Measurements from ENCODE around the gene MIDN.

MIDN gene

DNA sequence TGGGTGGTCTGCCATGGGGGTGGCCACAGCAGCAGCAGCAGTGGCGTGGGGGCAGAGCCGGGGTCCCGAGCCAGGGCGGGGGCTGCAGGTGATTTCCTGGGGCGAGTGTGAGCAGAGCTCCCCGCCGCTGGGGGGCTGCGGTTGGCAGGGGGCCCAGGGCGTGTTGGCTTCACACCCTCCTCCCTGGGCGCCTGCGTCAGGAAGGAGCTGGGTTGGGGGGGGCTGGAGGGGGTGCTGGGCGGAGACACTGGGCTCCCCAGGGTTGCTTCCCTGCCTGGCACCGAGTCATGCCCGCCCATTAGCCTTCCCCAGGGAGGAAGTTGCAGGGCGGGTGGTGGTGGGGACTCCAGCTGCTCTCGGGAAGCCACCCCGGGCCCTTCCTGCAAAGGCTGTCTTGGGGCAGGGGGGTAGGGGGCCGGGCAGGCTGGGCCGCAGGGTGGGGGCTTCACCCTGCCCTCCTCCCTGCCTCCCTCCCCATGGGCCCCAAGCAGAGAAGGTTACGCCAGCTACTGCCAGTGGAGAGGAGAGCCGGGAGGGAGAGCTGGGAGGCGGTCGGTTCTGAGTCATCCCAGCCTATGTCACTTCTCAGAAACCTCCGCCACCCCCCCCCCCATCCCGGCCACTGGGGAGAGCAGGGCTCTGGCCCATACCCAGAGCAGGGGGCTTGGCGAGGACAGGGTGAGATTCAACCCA is 4.6 kb downstream of the MIDN start:
- H2BK5ac ChIP-seq (ENCODE audit: low read length), result no peak overlapping the region
- WGBS, 2 donors (ENCODE audit: extremely low coverage in 2 of 2, insufficient read length in 2 of 2, insufficient replicate concordance in 1 of 2), result no CpG with 5 or more reads among the region's 26 CpGs
- peak overlapping the region; percentile 37 for H2AK5ac ChIP-seq (ENCODE audit: low read depth, low read length)
- H2AFZ ChIP-seq (ENCODE audit: low read length), result no peak overlapping the region
- H4K8ac ChIP-seq (ENCODE audit: low read depth, low read length), result no peak overlapping the region
- DNase-seq (ENCODE audit: low spot score), result no peak
- H2BK15ac ChIP-seq (ENCODE audit: low read length), result no peak overlapping the region
- H2BK12ac ChIP-seq (ENCODE audit: low read length), result no peak overlapping the region
- peaks cover 52 to 67% of the 10 kb centered on the region in 2 donors for H3K36me3 ChIP-seq (replicated peaks in 1 of 2; ENCODE audit: control insufficient read depth in 2 of 2, insufficient read depth in 2 of 2, low read length in 2 of 2)
- H3K27me3 ChIP-seq (ENCODE audit: control insufficient read depth in 3 of 3, insufficient read depth in 3 of 3, low read depth in 1 of 3, low read length in 3 of 3), result no peaks in the 10 kb centered on the region
- peaks cover 29% of the 10 kb centered on the region for H3K79me1 ChIP-seq (ENCODE audit: low read depth, low read length)
- H3K4ac ChIP-seq (ENCODE audit: low read length), result no peak overlapping the region
- no peak overlapping the region for H3K14ac ChIP-seq (ENCODE audit: low read length)
- H3K18ac ChIP-seq (ENCODE audit: low read length), result peak overlapping the region; percentile 85
- no peak overlapping the region for H3K9ac ChIP-seq (ENCODE audit: low read depth, low read length, poor library complexity)
- H3K4me3 ChIP-seq (ENCODE audit: low read length in 2 of 2), result peak overlapping the region; percentile 61 to 98
- no peak overlapping the region for H2BK120ac ChIP-seq (ENCODE audit: low read depth, low read length)
- peak overlapping the region; percentile 87 for H3K4me2 ChIP-seq (ENCODE audit: insufficient read depth, low read length, poor library complexity, severe bottlenecking)
- peak overlapping the region; percentile 49 for H3K27ac ChIP-seq (replicated peaks; ENCODE audit: low read length)
- H3K23ac ChIP-seq (ENCODE audit: low read depth, low read length, poor library complexity), result peak overlapping the region; percentile 31
- no peaks in the 10 kb centered on the region for H3K9me3 ChIP-seq (replicated peaks in 1 of 2; ENCODE audit: control insufficient read depth in 2 of 2, insufficient read depth in 1 of 2, low read depth in 1 of 2, low read length in 2 of 2)
- H3K4me1 ChIP-seq (ENCODE audit: control insufficient read depth in 2 of 2, insufficient read depth in 1 of 2, low read depth in 1 of 2, low read length in 2 of 2), result peaks cover 8 to 27% of the 10 kb centered on the region in 2 donors
- H4K91ac ChIP-seq (ENCODE audit: low read depth, low read length, poor library complexity), result no peak overlapping the region

DNA sequence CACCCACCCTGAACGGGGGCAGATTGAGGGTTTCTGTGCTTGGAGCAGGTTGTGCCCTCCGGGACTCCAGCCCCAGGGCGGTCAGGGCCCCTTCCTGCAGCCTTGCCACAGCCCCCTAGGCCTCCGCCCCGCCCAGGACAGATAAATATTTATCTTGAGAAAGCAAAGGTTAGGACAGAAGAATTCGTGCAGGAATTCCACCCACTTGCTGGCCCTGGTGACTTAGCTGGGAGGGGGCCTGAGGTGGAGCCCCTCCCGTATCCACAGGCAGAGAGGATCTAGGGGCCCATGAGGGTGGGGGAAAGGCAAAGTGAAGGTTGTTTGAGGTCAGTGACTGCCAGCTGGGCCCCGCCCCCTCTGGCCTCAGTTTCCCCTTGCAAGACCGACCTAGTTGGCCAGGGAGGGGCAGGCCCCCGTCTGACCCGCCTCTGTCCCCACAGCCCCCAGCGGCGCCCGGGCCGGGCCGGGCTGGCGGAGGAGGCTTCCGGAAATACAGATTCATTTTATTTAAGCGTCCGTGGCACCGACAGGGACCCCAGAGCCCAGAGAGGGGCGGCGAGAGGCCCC is 5.2 kb downstream of the MIDN start:
- peaks cover 7 to 31% of the 10 kb centered on the region in 2 donors for H3K4me1 ChIP-seq (ENCODE audit: control insufficient read depth in 2 of 2, insufficient read depth in 1 of 2, low read depth in 1 of 2, low read length in 2 of 2)
- WGBS, 2 donors (ENCODE audit: extremely low coverage in 2 of 2, insufficient read length in 2 of 2, insufficient replicate concordance in 1 of 2), result no CpG with 5 or more reads among the region's 23 CpGs

DNA sequence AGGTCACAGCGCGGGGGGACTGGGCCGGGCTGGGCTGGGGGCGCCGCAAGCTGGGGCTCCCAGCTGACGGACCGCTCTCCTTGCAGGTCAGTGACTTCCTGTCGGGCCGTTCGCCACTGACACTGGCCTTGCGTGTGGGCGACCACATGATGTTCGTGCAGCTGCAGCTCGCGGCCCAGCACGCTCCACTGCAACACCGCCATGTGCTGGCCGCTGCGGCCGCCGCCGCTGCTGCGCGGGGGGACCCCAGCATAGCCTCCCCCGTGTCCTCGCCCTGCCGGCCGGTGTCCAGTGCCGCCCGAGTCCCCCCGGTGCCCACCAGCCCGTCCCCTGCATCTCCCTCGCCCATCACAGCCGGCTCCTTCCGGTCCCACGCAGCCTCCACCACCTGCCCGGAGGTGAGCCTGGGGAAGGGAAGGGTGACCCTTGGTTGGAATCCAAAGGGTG is 5.7 kb downstream of the MIDN start:
- Histone ChIP-seq H3K27ac (replicated peaks; ENCODE audit: low read length) (no peak overlapping the region), H3K36me3 (replicated peaks in 1 of 2; ENCODE audit: control insufficient read depth in 2 of 2, insufficient read depth in 2 of 2, low read length in 2 of 2) (peaks cover 52 to 79% of the 10 kb centered on the region in 2 donors), H3K79me1 (ENCODE audit: low read depth, low read length) (peaks cover 29% of the 10 kb centered on the region), H3K14ac (ENCODE audit: low read length) (no peak overlapping the region), H2BK120ac (ENCODE audit: low read depth, low read length) (no peak overlapping the region), H4K91ac (ENCODE audit: low read depth, low read length, poor library complexity) (no peak overlapping the region), H3K4me3 (ENCODE audit: low read length in 2 of 2) (no peak overlapping the region), H3K9ac (ENCODE audit: low read depth, low read length, poor library complexity) (peak overlapping the region; percentile 64), H2BK5ac (ENCODE audit: low read length) (no peak overlapping the region), H4K8ac (ENCODE audit: low read depth, low read length) (no peak overlapping the region), H3K18ac (ENCODE audit: low read length) (peak overlapping the region; percentile 85), H3K23ac (ENCODE audit: low read depth, low read length, poor library complexity) (peak overlapping the region; percentile 27), H3K4me1 (ENCODE audit: control insufficient read depth in 2 of 2, insufficient read depth in 1 of 2, low read depth in 1 of 2, low read length in 2 of 2) (peaks cover 7 to 36% of the 10 kb centered on the region in 2 donors), H2AFZ (ENCODE audit: low read length) (no peak overlapping the region), H2BK12ac (ENCODE audit: low read length) (no peak overlapping the region), H3K4me2 (ENCODE audit: insufficient read depth, low read length, poor library complexity, severe bottlenecking) (no peak overlapping the region), H2BK15ac (ENCODE audit: low read length) (no peak overlapping the region), H3K9me3 (replicated peaks in 1 of 2; ENCODE audit: control insufficient read depth in 2 of 2, insufficient read depth in 1 of 2, low read depth in 1 of 2, low read length in 2 of 2) (no peaks in the 10 kb centered on the region), H3K27me3 (ENCODE audit: control insufficient read depth in 3 of 3, insufficient read depth in 3 of 3, low read depth in 1 of 3, low read length in 3 of 3) (no peaks in the 10 kb centered on the region), H3K4ac (ENCODE audit: low read length) (no peak overlapping the region), H2AK5ac (ENCODE audit: low read depth, low read length) (no peak overlapping the region)
- no CpG with 5 or more reads among the region's 37 CpGs for WGBS, 2 donors (ENCODE audit: extremely low coverage in 2 of 2, insufficient read length in 2 of 2, insufficient replicate concordance in 1 of 2)
- DNase-seq (ENCODE audit: low spot score), result no peak

More for the DNA sequence above, 5.2 kb downstream of the MIDN start:
- Histone ChIP-seq H3K18ac (ENCODE audit: low read length) (peak overlapping the region; percentile 85), H2BK15ac (ENCODE audit: low read length) (no peak overlapping the region), H3K9ac (ENCODE audit: low read depth, low read length, poor library complexity) (peak overlapping the region; percentile 60), H3K27me3 (ENCODE audit: control insufficient read depth in 3 of 3, insufficient read depth in 3 of 3, low read depth in 1 of 3, low read length in 3 of 3) (no peaks in the 10 kb centered on the region), H3K79me1 (ENCODE audit: low read depth, low read length) (peaks cover 29% of the 10 kb centered on the region), H3K4ac (ENCODE audit: low read length) (no peak overlapping the region), H3K9me3 (replicated peaks in 1 of 2; ENCODE audit: control insufficient read depth in 2 of 2, insufficient read depth in 1 of 2, low read depth in 1 of 2, low read length in 2 of 2) (no peaks in the 10 kb centered on the region), H2BK12ac (ENCODE audit: low read length) (no peak overlapping the region), H4K8ac (ENCODE audit: low read depth, low read length) (no peak overlapping the region), H3K4me2 (ENCODE audit: insufficient read depth, low read length, poor library complexity, severe bottlenecking) (no peak overlapping the region), H3K14ac (ENCODE audit: low read length) (no peak overlapping the region), H3K4me3 (ENCODE audit: low read length in 2 of 2) (peak overlapping the region in 1 of 2 donors; percentile 9), H2BK5ac (ENCODE audit: low read length) (no peak overlapping the region), H3K36me3 (replicated peaks in 1 of 2; ENCODE audit: control insufficient read depth in 2 of 2, insufficient read depth in 2 of 2, low read length in 2 of 2) (peaks cover 52 to 73% of the 10 kb centered on the region in 2 donors), H4K91ac (ENCODE audit: low read depth, low read length, poor library complexity) (no peak overlapping the region), H2AK5ac (ENCODE audit: low read depth, low read length) (no peak overlapping the region), H3K27ac (replicated peaks; ENCODE audit: low read length) (peak overlapping the region; percentile 8), H2AFZ (ENCODE audit: low read length) (no peak overlapping the region), H3K23ac (ENCODE audit: low read depth, low read length, poor library complexity) (peak overlapping the region; percentile 31), H2BK120ac (ENCODE audit: low read depth, low read length) (no peak overlapping the region)
- no peak for DNase-seq (ENCODE audit: low spot score)

DNA sequence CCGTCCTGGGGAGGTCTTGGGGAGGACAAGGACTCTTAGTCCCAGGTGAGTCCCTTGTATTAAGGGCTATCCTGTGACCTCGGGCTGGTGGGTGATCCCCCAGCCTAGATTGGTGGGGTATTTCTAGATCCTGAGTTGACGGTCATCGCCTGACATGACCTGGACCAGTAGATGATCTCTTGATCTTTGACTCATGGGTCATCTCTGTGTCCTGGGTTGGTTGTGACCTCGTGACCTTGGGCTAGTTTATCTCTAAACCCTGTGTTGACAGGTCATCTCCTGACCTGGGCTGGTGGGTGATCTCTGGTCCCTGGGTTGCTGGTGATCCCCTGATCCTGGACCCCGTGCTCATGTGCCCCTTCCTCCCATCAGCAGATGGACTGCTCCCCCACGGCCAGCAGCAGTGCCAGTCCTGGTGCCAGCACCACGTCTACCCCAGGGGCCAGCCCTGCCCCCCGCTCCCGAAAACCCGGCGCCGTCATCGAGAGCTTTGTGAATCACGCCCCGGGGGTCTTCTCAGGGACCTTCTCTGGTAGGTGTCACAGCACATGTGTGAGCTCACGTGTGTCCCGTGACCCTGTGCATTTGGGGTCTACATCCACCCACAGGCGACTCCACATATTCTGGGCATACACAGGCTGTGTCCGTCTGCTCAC is 6.3 kb downstream of the MIDN start:
- Histone ChIP-seq H3K36me3 (replicated peaks in 1 of 2; ENCODE audit: control insufficient read depth in 2 of 2, insufficient read depth in 2 of 2, low read length in 2 of 2) (peaks cover 52 to 82% of the 10 kb centered on the region in 2 donors), H3K14ac (ENCODE audit: low read length) (no peak overlapping the region), H4K91ac (ENCODE audit: low read depth, low read length, poor library complexity) (no peak overlapping the region), H3K27ac (replicated peaks; ENCODE audit: low read length) (peak overlapping the region; percentile 24), H3K4ac (ENCODE audit: low read length) (no peak overlapping the region), H4K8ac (ENCODE audit: low read depth, low read length) (peak overlapping the region; percentile 23), H3K4me2 (ENCODE audit: insufficient read depth, low read length, poor library complexity, severe bottlenecking) (no peak overlapping the region), H3K23ac (ENCODE audit: low read depth, low read length, poor library complexity) (peak overlapping the region; percentile 91), H3K18ac (ENCODE audit: low read length) (no peak overlapping the region), H2BK120ac (ENCODE audit: low read depth, low read length) (no peak overlapping the region), H3K27me3 (ENCODE audit: control insufficient read depth in 3 of 3, insufficient read depth in 3 of 3, low read depth in 1 of 3, low read length in 3 of 3) (no peaks in the 10 kb centered on the region), H2BK15ac (ENCODE audit: low read length) (no peak overlapping the region), H2AK5ac (ENCODE audit: low read depth, low read length) (no peak overlapping the region), H2AFZ (ENCODE audit: low read length) (no peak overlapping the region), H3K4me3 (ENCODE audit: low read length in 2 of 2) (no peak overlapping the region), H2BK5ac (ENCODE audit: low read length) (no peak overlapping the region), H2BK12ac (ENCODE audit: low read length) (no peak overlapping the region), H3K9ac (ENCODE audit: low read depth, low read length, poor library complexity) (peak overlapping the region; percentile 64), H3K79me1 (ENCODE audit: low read depth, low read length) (peaks cover 29% of the 10 kb centered on the region), H3K4me1 (ENCODE audit: control insufficient read depth in 2 of 2, insufficient read depth in 1 of 2, low read depth in 1 of 2, low read length in 2 of 2) (peaks cover 13 to 41% of the 10 kb centered on the region in 2 donors), H3K9me3 (replicated peaks in 1 of 2; ENCODE audit: control insufficient read depth in 2 of 2, insufficient read depth in 1 of 2, low read depth in 1 of 2, low read length in 2 of 2) (no peaks in the 10 kb centered on the region)
- WGBS, 2 donors (ENCODE audit: extremely low coverage in 2 of 2, insufficient read length in 2 of 2, insufficient replicate concordance in 1 of 2), result no CpG with 5 or more reads among the region's 20 CpGs
- no peak for DNase-seq (ENCODE audit: low spot score)

Measured in neuronal stem cell (in vitro differentiated cells).